Measurements from ENCODE around the gene ATP6V0B.

The ATP6V0B gene

GRCh38 chr1:43985984-43986595 lies 11.3 kb downstream of the ATP6V0B start:
- DNase-seq: no peak

GRCh38 chr1:43986712-43987111 lies 12.0 kb downstream of the ATP6V0B start:
- DNase-seq: no peak

- DNase-seq: no peak
Measured at GRCh38 chr1:43987159-43987902, 12.6 kb downstream of the ATP6V0B start.

- DNase-seq: no peak
Measured at GRCh38 chr1:43990271-43991199, 15.8 kb downstream of the ATP6V0B start.

GRCh38 chr1:43991200-43991475 lies 16.4 kb downstream of the ATP6V0B start:
- peak; percentile 41 for DNase-seq

GRCh38 chr1:43991476-43992231 lies 16.9 kb downstream of the ATP6V0B start, which contains the start of gene CCDC24:
Gene CCDC24 (plus strand): TSS chr1:43991599. CDS start chr1:43991879, 280 bp downstream.
- DNase-seq: peak; percentile 60

- no peak for DNase-seq
Measured at GRCh38 chr1:43992232-43992995, 17.7 kb downstream of the ATP6V0B start.

- DNase-seq: no peak
Measured at GRCh38 chr1:43993206-43993914, 18.6 kb downstream of the ATP6V0B start.

GRCh38 chr1:43994071-43994470 lies 19.3 kb downstream of the ATP6V0B start:
- DNase-seq: no peak

GRCh38 chr1:43994794-43995790 lies 20.3 kb downstream of the ATP6V0B start:
- peak; percentile 50 for DNase-seq

GRCh38 chr1:43995984-43996732 lies 21.4 kb downstream of the ATP6V0B start:
- DNase-seq: no peak

GRCh38 chr1:43996733-43997115 lies 22.0 kb downstream of the ATP6V0B start:
- DNase-seq: no peak

GRCh38 chr1:43997295-43997999 lies 22.7 kb downstream of the ATP6V0B start:
- no peak for DNase-seq

GRCh38 chr1:43998000-43998378 lies 23.2 kb downstream of the ATP6V0B start:
- no peak for DNase-seq

- no peak for DNase-seq
Measured at GRCh38 chr1:43999455-43999854, 24.7 kb downstream of the ATP6V0B start.

GRCh38 chr1:44000122-44000665 lies 25.4 kb downstream of the ATP6V0B start:
- no peak for DNase-seq

- no peak for DNase-seq
Measured at GRCh38 chr1:44002165-44002564, 27.4 kb downstream of the ATP6V0B start.

GRCh38 chr1:44002606-44003157 lies 27.9 kb downstream of the ATP6V0B start:
- DNase-seq: no peak

Measured in NCI-H2171 treated with DMSO at 0.1 percent for 48 hours (cell line).